HL-60 (cell line): ENCODE data around the gene SERPINA9.

Experiments
- POLR2AphosphoS5 ChIP-seq: IDR thresholded peaks from 2 replicates; pipeline ENCODE4 v1.6.1; 2012; ENCODE audit warnings: low read depth
- SPI1 ChIP-seq: IDR thresholded peaks from 2 replicates; pipeline ENCODE4 v1.6.1; 2012; ENCODE audit warnings: low read depth, mild to moderate bottlenecking, borderline replicate concordance
- TF ChIP-seq, protein P1 (sequence below): IDR thresholded peaks from one replicate; pipeline ENCODE4 v1.5.1; 2011; ENCODE audit warnings: low read length, control low read depth, inconsistent platforms; ENCODE audit not compliant: insufficient read depth

DNA sequence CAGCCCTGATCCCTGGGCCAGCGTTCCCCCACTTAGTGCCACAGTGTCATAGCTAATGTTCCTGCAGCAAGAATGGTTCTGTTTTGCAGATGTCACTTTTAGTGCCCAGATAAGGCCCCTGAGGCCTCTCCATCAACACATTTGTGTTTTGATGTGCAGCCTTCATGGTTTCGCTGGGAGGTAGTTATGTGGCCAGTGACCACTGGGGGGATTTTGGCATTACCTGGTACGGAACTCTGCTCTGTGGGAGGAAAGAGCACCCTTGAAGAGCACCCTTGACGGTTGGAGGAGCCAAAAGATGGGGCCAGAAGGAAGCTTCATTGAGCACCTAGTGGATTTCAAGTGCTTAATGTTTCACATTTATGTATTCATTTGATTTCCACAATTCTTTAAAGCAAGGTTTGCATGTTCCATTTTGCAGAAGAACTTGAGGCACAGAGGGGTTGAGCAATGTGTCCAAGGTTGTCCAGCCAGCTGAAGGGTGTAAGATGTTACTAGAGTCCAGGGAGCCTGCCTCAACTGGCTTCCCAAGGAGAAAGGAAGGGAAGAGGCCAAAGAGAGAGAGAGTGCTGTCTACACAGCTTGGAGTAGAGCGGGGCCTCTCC lies 36.4 kb downstream of the SERPINA9 start:
- TF ChIP-seq, protein P1, sequence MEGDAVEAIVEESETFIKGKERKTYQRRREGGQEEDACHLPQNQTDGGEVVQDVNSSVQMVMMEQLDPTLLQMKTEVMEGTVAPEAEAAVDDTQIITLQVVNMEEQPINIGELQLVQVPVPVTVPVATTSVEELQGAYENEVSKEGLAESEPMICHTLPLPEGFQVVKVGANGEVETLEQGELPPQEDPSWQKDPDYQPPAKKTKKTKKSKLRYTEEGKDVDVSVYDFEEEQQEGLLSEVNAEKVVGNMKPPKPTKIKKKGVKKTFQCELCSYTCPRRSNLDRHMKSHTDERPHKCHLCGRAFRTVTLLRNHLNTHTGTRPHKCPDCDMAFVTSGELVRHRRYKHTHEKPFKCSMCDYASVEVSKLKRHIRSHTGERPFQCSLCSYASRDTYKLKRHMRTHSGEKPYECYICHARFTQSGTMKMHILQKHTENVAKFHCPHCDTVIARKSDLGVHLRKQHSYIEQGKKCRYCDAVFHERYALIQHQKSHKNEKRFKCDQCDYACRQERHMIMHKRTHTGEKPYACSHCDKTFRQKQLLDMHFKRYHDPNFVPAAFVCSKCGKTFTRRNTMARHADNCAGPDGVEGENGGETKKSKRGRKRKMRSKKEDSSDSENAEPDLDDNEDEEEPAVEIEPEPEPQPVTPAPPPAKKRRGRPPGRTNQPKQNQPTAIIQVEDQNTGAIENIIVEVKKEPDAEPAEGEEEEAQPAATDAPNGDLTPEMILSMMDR = no peak
- no peak for TF ChIP-seq SPI1
- TF ChIP-seq POLR2AphosphoS5 = no peak
